ENCODE results near the gene TXN.

- no peak for TF ChIP-seq CTCF (IDR thresholded peaks at IDR 0.05 in 4 of 5, conservative IDR thresholded peaks at IDR 0.05 in 1 of 5)
- TF ChIP-seq POLR2A (IDR thresholded peaks at IDR 0.05) = no peak
Measured at GRCh38 chr9:110270211-110270995, 14.1 kb upstream of the TXN start.

Measured in gastrocnemius medialis (tissue), 4 donors.